GM23338 (cell line): ENCODE results near the gene TNS3. TPM values are rescaled to one million over a fixed set of nuclear protein-coding genes. Genes with fewer than 3 reads are reported as not detected.

Experiments used
- ATAC-seq: fragments of 200-7000 bp; cut with Tn5 transposase; 3 replicates; pipeline ENCODE4 v1.9.1; 2020
- DNase-seq: peaks from one replicate; pipeline ENCODE4 v3.0.0-alpha.2; 2015; ENCODE audit warnings: low spot score
- H2AFZ ChIP-seq: fragments of 200-600 bp; sonication (generic); 2 replicates; pipeline ENCODE4 v1.8.0; 2016; ENCODE audit warnings: antibody characterized with exemption, mild to moderate bottlenecking, moderate library complexity
- H3F3A ChIP-seq: fragments of 200-600 bp; sonication (generic); replicated peaks from 2 replicates; pipeline ENCODE4 v1.8.0; 2017; ENCODE audit warnings: antibody characterized with exemption, mixed run types, low read depth
- H3K27ac ChIP-seq: fragments of 200-600 bp; sonication (generic); 2 replicates; pipeline ENCODE4 v1.6.1; 2016; ENCODE audit warnings: low read depth
- H3K27me3 ChIP-seq: fragments of 200-600 bp; sonication (generic); 2 replicates; pipeline ENCODE4 v1.8.0; 2016; ENCODE audit warnings: mild to moderate bottlenecking, mixed run types, moderate library complexity; ENCODE audit not compliant: insufficient read depth
- H3K36me3 ChIP-seq: fragments of 200-600 bp; sonication (generic); 2 replicates; pipeline ENCODE4 v1.8.0; 2016; ENCODE audit warnings: mild to moderate bottlenecking; ENCODE audit not compliant: insufficient read depth
- H3K4me1 ChIP-seq: fragments of 200-600 bp; sonication (generic); 2 replicates; pipeline ENCODE4 v1.8.0; 2016; ENCODE audit warnings: mild to moderate bottlenecking, moderate library complexity; ENCODE audit not compliant: insufficient read depth
- H3K4me2 ChIP-seq: fragments of 200-600 bp; sonication (generic); 2 replicates; pipeline ENCODE4 v1.7.1; 2017; ENCODE audit warnings: mixed run types
- H3K4me3 ChIP-seq: fragments of 200-600 bp; sonication (generic); 2 replicates; pipeline ENCODE4 v1.6.1; 2016; ENCODE audit warnings: mixed run types
- H3K79me2 ChIP-seq: fragments of 200-600 bp; sonication (generic); replicated peaks from 2 replicates; pipeline ENCODE4 v1.8.0; 2017; ENCODE audit warnings: mild to moderate bottlenecking; ENCODE audit not compliant: insufficient read depth
- H3K9me2 ChIP-seq: fragments of 200-600 bp; sonication (generic); 2 replicates; pipeline ENCODE4 v1.8.0; 2017; ENCODE audit not compliant: insufficient read depth
- H4K20me1 ChIP-seq: fragments of 200-600 bp; sonication (generic); replicated peaks from 2 replicates; pipeline ENCODE4 v1.8.0; 2017; ENCODE audit warnings: mild to moderate bottlenecking; ENCODE audit not compliant: insufficient read depth
- H3K27ac Mint-ChIP-seq: 2 replicates; pipeline ENCODE4 v1.8.0; 2020; ENCODE audit warnings: inconsistent platforms, mild to moderate bottlenecking, moderate library complexity, mixed read lengths
- H3K27me3 Mint-ChIP-seq: 3 replicates; pipeline ENCODE4 v1.8.0; 2022; ENCODE audit warnings: low read depth, mild to moderate bottlenecking, moderate library complexity, mixed read lengths, inconsistent platforms; ENCODE audit not compliant: insufficient read depth, poor library complexity
- H3K36me3 Mint-ChIP-seq: 3 replicates; pipeline ENCODE4 v1.8.0; 2021; ENCODE audit warnings: low read depth, mild to moderate bottlenecking, inconsistent platforms, moderate library complexity, mixed read lengths
- H3K4me1 Mint-ChIP-seq: 3 replicates; pipeline ENCODE4 v1.8.0; 2020; ENCODE audit warnings: mild to moderate bottlenecking, inconsistent platforms, mixed read lengths
- H3K4me3 Mint-ChIP-seq: 3 replicates; pipeline ENCODE4 v1.8.0; 2021; ENCODE audit warnings: moderate library complexity, mild to moderate bottlenecking, inconsistent platforms, mixed read lengths
- H3K9me3 Mint-ChIP-seq: 3 replicates; pipeline ENCODE4 v1.8.0; 2020; ENCODE audit warnings: moderate library complexity, mild to moderate bottlenecking, inconsistent platforms, mixed read lengths
- EZH2 ChIP-seq: fragments of 200-600 bp; sonication (generic); IDR thresholded peaks from one replicate; pipeline ENCODE4 v1.8.0; 2017; ENCODE audit warnings: antibody characterized with exemption, mild to moderate bottlenecking, low read depth; ENCODE audit not compliant: unreplicated experiment
- EZH2phosphoT487 ChIP-seq: fragments of 200-600 bp; sonication (generic); IDR thresholded peaks from one replicate; pipeline ENCODE4 v1.8.1; 2018; ENCODE audit warnings: antibody characterized with exemption; ENCODE audit not compliant: unreplicated experiment
- JUNB ChIP-seq: IDR thresholded peaks from one replicate; pipeline ENCODE4 v1.6.1; 2016; ENCODE audit warnings: antibody characterized with exemption; ENCODE audit not compliant: unreplicated experiment
- POLR2AphosphoS5 ChIP-seq: IDR thresholded peaks from 2 replicates; pipeline ENCODE4 v1.6.1; 2016; ENCODE audit warnings: antibody characterized with exemption, low read depth
- REST ChIP-seq: IDR thresholded peaks from one replicate; pipeline ENCODE4 v1.6.1; 2018; ENCODE audit warnings: antibody characterized with exemption; ENCODE audit not compliant: unreplicated experiment
- STAT1 ChIP-seq: IDR thresholded peaks from one replicate; pipeline ENCODE4 v1.6.1; 2016; ENCODE audit warnings: antibody characterized with exemption; ENCODE audit not compliant: unreplicated experiment
- ZNF114 ChIP-seq: fragments of 250-450 bp; sonication (Bioruptor Pico); IDR thresholded peaks from 2 replicates; pipeline ENCODE4 v1.5.0; 2020; ENCODE audit warnings: mild to moderate bottlenecking, moderate library complexity
- ZNF331 ChIP-seq: fragments of 250-450 bp; sonication (Bioruptor Pico); IDR thresholded peaks from 2 replicates; pipeline ENCODE4 v1.5.0; 2020; ENCODE audit warnings: low read depth, mild to moderate bottlenecking, moderate library complexity
- ZNF462 ChIP-seq: fragments of 250-450 bp; sonication (Bioruptor Pico); IDR thresholded peaks from 2 replicates; pipeline ENCODE4 v1.5.0; 2020; ENCODE audit warnings: mild to moderate bottlenecking, moderate library complexity
- polyA plus RNA-seq: library from polyadenylated mRNA; unstranded; fragments of >200 nt; fragmentation: Nextera tagmentation; extraction: Ambion mirVana; gene quantifications from 2 replicates; pipeline ENCODE4 v1.2.1, GENCODE V29; 2016
- total RNA-seq: library from RNA; depleted of rRNA; stranded (reverse); fragments of >200 nt; shearing (Covaris generic); gene quantifications from 2 replicates; pipeline ENCODE4 v1.2.3, GENCODE V29; 2014
- TF ChIP-seq, protein P1 (sequence below): IDR thresholded peaks from 2 replicates; pipeline ENCODE4 v1.6.1; 2016; ENCODE audit warnings: antibody characterized with exemption

TNS3 gene
- total and polyA plus RNA-seq, 2 experiments from 2014 or later = 6.2 to 28.7 TPM

DNA sequence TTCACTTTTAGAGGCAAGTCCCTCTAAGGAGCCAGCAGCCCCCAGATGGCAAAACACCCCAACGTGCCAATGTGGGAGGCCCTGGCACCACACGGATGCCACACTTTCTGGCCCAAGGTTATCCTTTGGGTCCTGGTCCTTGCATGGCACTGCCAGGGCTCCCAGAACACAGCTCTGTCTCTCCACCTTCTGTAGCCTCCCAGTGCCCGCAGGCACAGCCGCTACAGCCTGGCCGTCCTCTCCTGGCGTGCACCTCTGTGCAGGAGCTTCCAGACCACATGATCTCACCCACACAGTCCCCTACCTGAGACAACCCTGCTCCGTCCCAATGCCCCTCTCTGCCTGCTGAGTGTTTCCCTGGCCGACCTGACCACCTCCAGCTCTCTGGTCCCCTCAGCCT, 215.0 kb downstream of the TNS3 start:
- H3K4me3 ChIP-seq = no peak overlapping the region
- no peak for TF ChIP-seq EZH2
- no peak for TF ChIP-seq STAT1
- no peak for TF ChIP-seq ZNF331 (CRISPR knock-in tag)
- TF ChIP-seq ZNF114 (CRISPR knock-in tag) = no peak
- TF ChIP-seq REST = no peak
- TF ChIP-seq JUNB = no peak
- TF ChIP-seq, protein P1, sequence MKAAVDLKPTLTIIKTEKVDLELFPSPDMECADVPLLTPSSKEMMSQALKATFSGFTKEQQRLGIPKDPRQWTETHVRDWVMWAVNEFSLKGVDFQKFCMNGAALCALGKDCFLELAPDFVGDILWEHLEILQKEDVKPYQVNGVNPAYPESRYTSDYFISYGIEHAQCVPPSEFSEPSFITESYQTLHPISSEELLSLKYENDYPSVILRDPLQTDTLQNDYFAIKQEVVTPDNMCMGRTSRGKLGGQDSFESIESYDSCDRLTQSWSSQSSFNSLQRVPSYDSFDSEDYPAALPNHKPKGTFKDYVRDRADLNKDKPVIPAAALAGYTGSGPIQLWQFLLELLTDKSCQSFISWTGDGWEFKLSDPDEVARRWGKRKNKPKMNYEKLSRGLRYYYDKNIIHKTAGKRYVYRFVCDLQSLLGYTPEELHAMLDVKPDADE = no peak
- TF ChIP-seq POLR2AphosphoS5 = no peak
- TF ChIP-seq ZNF462 (CRISPR knock-in tag) = no peak
- TF ChIP-seq EZH2phosphoT487 = no peak
- H3K27me3 Mint-ChIP-seq = peaks cover 4% of the 10 kb centered on the region
- no peaks in the 10 kb centered on the region for H3F3A ChIP-seq
- H3K4me2 ChIP-seq = no peak overlapping the region
- H3K36me3 Mint-ChIP-seq = peaks cover 5% of the 10 kb centered on the region; the same call in 2 of the 3 replicates
- H3K27ac Mint-ChIP-seq = no peak overlapping the region
- H3K36me3 ChIP-seq = no peaks in the 10 kb centered on the region
- no peak overlapping the region for H3K4me3 Mint-ChIP-seq
- H3K9me3 Mint-ChIP-seq = no peaks in the 10 kb centered on the region
- no peak overlapping the region for H3K27ac ChIP-seq
- H3K27me3 ChIP-seq = no peaks in the 10 kb centered on the region
- H3K79me2 ChIP-seq = 0 out of 2 replicates have a peak, but pooled peaks cover 5% of the 10 kb centered on the region
- no peak overlapping the region for H2AFZ ChIP-seq
- peaks cover under 1% of the 10 kb centered on the region; the same call in 1 of the 2 replicates for H3K4me1 ChIP-seq
- H4K20me1 ChIP-seq = no peaks in the 10 kb centered on the region; the same call in none of the 2 replicates
- DNase-seq (no peak), ATAC-seq (no peak)
- peaks cover 16% of the 10 kb centered on the region for H3K4me1 Mint-ChIP-seq
- peaks cover 4% of the 10 kb centered on the region; the same call in 1 of the 2 replicates for H3K9me2 ChIP-seq
